RWPE2 (cell line): ENCODE results near the gene PTGFR.
A peak's percentile ranks its signal among the peaks of the same experiment; 100 is the strongest.

Experiments
- ATAC-seq: fragments of 200-7000 bp; cut with Tn5 transposase; 3 replicates; pipeline ENCODE4 v1.9.1; 2021; ENCODE audit warnings: low read depth
- DNase-seq: peaks from one replicate; pipeline ENCODE4 v3.0.0-alpha.2; 2020; ENCODE audit warnings: low spot score
- H3K27ac ChIP-seq: fragments of 450-650 bp; 2 replicates; pipeline ENCODE4 v1.5.1; 2017; ENCODE audit warnings: mild to moderate bottlenecking; ENCODE audit not compliant: poor library complexity, severe bottlenecking
- H3K27me3 ChIP-seq: fragments of 250-450 bp; sonication (Bioruptor Pico); 2 replicates; pipeline ENCODE4 v1.5.1; 2021; ENCODE audit warnings: mild to moderate bottlenecking, moderate library complexity; ENCODE audit not compliant: insufficient read depth, poor library complexity, severe bottlenecking
- H3K36me3 ChIP-seq: fragments of 250-450 bp; sonication (Bioruptor Pico); 2 replicates; pipeline ENCODE4 v1.5.1; 2020; ENCODE audit warnings: low read depth, mild to moderate bottlenecking, moderate library complexity
- H3K4me1 ChIP-seq: fragments of 250-450 bp; sonication (Bioruptor Pico); 2 replicates; pipeline ENCODE4 v1.5.1; 2021; ENCODE audit warnings: mild to moderate bottlenecking, moderate library complexity; ENCODE audit not compliant: insufficient read depth, poor library complexity, severe bottlenecking
- H3K4me3 ChIP-seq: fragments of 250-450 bp; sonication (Bioruptor Pico); 2 replicates; pipeline ENCODE4 v1.5.1; 2021; ENCODE audit warnings: mild to moderate bottlenecking, moderate library complexity; ENCODE audit not compliant: severe bottlenecking
- H3K9me3 ChIP-seq: fragments of 250-450 bp; sonication (Bioruptor Pico); 2 replicates; pipeline ENCODE4 v1.5.1; 2021; ENCODE audit warnings: mild to moderate bottlenecking, moderate library complexity; ENCODE audit not compliant: severe bottlenecking
- CTCF ChIP-seq: fragments of 450-650 bp; IDR thresholded peaks from one replicate; pipeline ENCODE4 v1.5.1; 2017; ENCODE audit warnings: mild to moderate bottlenecking, moderate library complexity; ENCODE audit not compliant: poor library complexity, severe bottlenecking

Gene PTGFR

DNA sequence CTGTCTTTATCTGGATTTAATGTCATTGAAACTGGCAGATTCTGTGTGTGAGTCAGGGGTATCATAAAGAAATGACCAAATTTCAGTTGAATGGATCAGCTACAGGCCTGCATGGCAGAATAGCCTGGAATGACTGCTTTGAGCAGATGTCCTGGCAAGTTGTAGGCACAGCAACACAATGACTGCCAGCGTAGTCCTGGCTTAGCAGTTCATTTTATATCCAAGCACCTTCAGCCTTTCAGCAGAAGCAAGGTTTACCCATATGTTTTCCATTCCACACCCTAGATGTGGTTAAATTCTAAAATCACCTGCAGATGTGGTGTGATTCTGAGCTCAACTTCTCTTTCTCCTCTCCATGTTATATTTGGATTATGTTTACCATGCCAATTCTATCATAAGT, 22.3 kb upstream of the PTGFR start:
- Histone ChIP-seq H3K27ac (no peak overlapping the region), H3K4me1 (peaks cover 4% of the 10 kb centered on the region), H3K4me3 (no peak overlapping the region), H3K27me3 (no peaks in the 10 kb centered on the region), H3K36me3 (no peaks in the 10 kb centered on the region), H3K9me3 (no peaks in the 10 kb centered on the region)
- no peak for TF ChIP-seq CTCF
- DNase-seq (no peak), ATAC-seq (no peak)

- Histone ChIP-seq H3K4me1 (peaks cover 4% of the 10 kb centered on the region), H3K9me3 (no peaks in the 10 kb centered on the region), H3K27ac (no peak overlapping the region), H3K27me3 (no peaks in the 10 kb centered on the region), H3K36me3 (no peaks in the 10 kb centered on the region), H3K4me3 (no peak overlapping the region)
- no peak for TF ChIP-seq CTCF
- no peak for DNase-seq
- no peak for ATAC-seq
These were observed 21.2 kb upstream of the PTGFR start for GRCh38 chr1:78469576-78469975.

DNA sequence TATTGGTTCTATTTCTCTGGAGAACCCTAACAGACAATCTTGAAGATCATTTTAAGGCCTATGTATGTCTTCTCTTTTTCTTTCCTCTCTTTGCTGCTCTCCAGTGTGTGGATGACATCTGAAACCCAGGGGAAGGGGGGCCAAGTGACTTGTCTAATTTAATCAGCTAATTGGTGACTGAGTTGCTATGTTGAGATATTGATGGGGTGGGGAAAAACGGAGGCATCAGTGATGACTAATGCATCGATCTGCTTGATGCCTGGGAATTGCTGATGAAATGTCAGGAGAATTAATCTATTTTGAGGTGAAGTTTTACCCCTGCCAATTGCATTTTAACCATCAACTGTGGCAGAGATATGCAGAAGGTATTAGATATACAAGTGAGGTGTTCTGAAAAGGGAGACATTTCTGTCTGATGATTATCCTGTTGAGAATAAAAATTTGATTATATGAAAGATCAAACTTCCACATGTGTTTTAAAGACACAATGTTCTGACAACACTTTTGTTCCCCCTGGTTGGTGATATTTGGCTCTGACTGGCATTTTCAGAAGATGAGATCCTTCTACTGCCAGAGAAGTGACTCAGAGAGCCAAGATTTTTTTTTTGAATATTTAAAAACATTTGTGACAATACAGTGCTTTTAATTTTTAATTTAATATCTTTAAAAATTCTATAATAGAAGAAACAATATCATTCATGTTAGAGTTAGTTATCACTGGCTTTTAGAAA, 18.7 kb upstream of the PTGFR start:
- no peaks in the 10 kb centered on the region for H3K36me3 ChIP-seq
- no peak for TF ChIP-seq CTCF
- H3K27ac ChIP-seq = no peak overlapping the region
- no peaks in the 10 kb centered on the region for H3K9me3 ChIP-seq
- H3K4me3 ChIP-seq = no peak overlapping the region
- ATAC-seq = no peak
- no peak for DNase-seq
- H3K4me1 ChIP-seq = peaks cover 4% of the 10 kb centered on the region
- H3K27me3 ChIP-seq = no peaks in the 10 kb centered on the region

DNA sequence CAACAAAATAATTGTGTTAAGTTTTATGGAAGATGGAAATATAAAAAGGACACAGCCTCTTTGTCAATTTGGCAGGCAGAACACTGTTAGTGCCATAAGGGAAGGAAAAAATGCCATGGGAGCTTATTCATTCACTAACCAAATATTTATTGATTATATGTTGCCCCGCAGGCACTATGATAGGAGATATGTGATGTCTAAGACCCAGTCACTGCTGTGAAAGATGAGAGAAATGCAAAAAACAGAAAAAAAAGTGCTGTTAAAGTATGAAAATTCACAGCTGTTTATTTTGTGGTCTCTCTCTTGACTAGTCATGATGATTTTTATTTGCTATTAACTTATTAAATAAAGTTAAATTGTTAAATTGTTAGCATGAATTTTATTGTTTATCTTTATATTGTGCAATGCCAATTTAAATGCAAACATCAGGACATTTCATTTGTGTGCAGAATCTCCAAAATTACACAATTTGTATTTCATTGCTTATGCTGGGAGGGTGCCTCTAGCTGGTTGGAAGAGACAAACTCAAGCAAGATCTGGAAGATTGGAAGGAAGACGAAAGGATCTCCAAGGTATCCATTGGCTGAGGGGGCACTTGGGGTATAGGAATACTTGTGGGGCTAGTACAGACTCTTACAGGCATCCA, 17.8 kb upstream of the PTGFR start:
- DNase-seq (no peak), ATAC-seq (peak; percentile 58)
- no peaks in the 10 kb centered on the region for H3K9me3 ChIP-seq
- no peaks in the 10 kb centered on the region for H3K27me3 ChIP-seq
- no peaks in the 10 kb centered on the region for H3K36me3 ChIP-seq
- TF ChIP-seq CTCF = no peak
- no peak overlapping the region for H3K27ac ChIP-seq
- peaks cover 4% of the 10 kb centered on the region for H3K4me1 ChIP-seq
- no peak overlapping the region for H3K4me3 ChIP-seq

GRCh38 chr1:78474092-78474491, 16.7 kb upstream of the PTGFR start:
- Histone ChIP-seq H3K4me1 (peaks cover 4% of the 10 kb centered on the region), H3K36me3 (no peaks in the 10 kb centered on the region), H3K27me3 (no peaks in the 10 kb centered on the region), H3K4me3 (no peak overlapping the region), H3K27ac (no peak overlapping the region), H3K9me3 (no peaks in the 10 kb centered on the region)
- no peak for TF ChIP-seq CTCF
- DNase-seq = no peak
- ATAC-seq = no peak
